Muscle layer of colon (tissue), 2 donors: ENCODE measurements around the gene ARHGAP10.
A peak's percentile ranks its signal among the peaks of the same experiment; 100 is the strongest.
"Not testable (repeated sequence)": the region's sequence is repeated elsewhere in the genome, so short reads cannot be mapped to it uniquely, and the experiment has no call there.

Experiments used
- H3K27ac ChIP-seq: one replicate; pipeline ENCODE4 v1.7.0; 2013; ENCODE audit warnings: low read depth, mild to moderate bottlenecking, low read length, moderate library complexity
- H3K27me3 ChIP-seq, 2 donors: one replicate each; pipeline ENCODE4 v1.7.0; 2013; ENCODE audit warnings: low read length in 2 of 2, mild to moderate bottlenecking in 2 of 2; ENCODE audit not compliant: insufficient read depth in 2 of 2, control insufficient read depth in 1 of 2
- H3K36me3 ChIP-seq: one replicate; pipeline ENCODE4 v1.7.0; 2013; ENCODE audit warnings: mild to moderate bottlenecking, low read length; ENCODE audit not compliant: insufficient read depth
- H3K4me1 ChIP-seq: one replicate; pipeline ENCODE4 v1.7.0; 2013; ENCODE audit warnings: mild to moderate bottlenecking, low read length; ENCODE audit not compliant: insufficient read depth
- H3K4me3 ChIP-seq, 2 donors: one replicate each; pipeline ENCODE4 v1.7.0; 2013; ENCODE audit warnings: low read length in 2 of 2, low read depth in 1 of 2, mild to moderate bottlenecking in 1 of 2, moderate library complexity in 1 of 2
- H3K9ac ChIP-seq: one replicate; pipeline ENCODE4 v1.7.0; 2013; ENCODE audit warnings: low read length
- H3K9me3 ChIP-seq: one replicate; pipeline ENCODE4 v1.7.0; 2013; ENCODE audit warnings: mild to moderate bottlenecking, low read length
- donor health status: abdominal sarcoma.
- donor health status: Adenocarcinoma of cecum.

ARHGAP10 gene

GRCh38 chr4:147786531-147786930 lies 54.6 kb downstream of the ARHGAP10 start:
- no peaks in the 10 kb centered on the region for H3K9me3 ChIP-seq
- H3K4me3 ChIP-seq, result no peak overlapping the region
- no peak overlapping the region for H3K9ac ChIP-seq
- H3K36me3 ChIP-seq, result no peaks in the 10 kb centered on the region
- H3K27ac ChIP-seq, result peak overlapping the region; percentile 75
- peaks cover 54% of the 10 kb centered on the region for H3K4me1 ChIP-seq
- H3K27me3 ChIP-seq, result no peaks in the 10 kb centered on the region

DNA sequence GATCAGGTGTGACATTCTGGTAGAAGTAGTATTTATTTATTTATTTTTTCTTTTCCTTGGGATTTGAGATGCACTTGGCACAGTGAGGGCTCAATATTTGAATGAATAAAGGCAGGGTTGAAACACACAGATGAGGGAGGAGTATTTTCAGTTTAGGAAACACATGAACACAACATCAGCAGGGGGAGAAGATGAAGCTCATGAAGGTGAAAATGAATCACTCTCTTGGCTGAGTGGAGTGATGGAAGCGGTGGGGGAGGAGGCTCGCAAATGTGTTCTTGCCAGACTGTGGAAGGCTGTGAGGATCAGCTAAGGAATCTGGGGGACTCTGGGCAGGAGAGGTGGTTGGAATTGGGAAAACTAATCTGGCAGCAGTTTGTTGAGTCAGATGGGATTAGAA lies 55.3 kb downstream of the ARHGAP10 start:
- H3K27me3 ChIP-seq, result no peaks in the 10 kb centered on the region
- no peaks in the 10 kb centered on the region for H3K36me3 ChIP-seq
- H3K27ac ChIP-seq, result no peak overlapping the region
- peaks cover 60% of the 10 kb centered on the region for H3K4me1 ChIP-seq
- no peak overlapping the region for H3K9ac ChIP-seq
- no peaks in the 10 kb centered on the region for H3K9me3 ChIP-seq
- H3K4me3 ChIP-seq, result no peak overlapping the region

- Histone ChIP-seq H3K27ac (peak overlapping the region; percentile 32), H3K4me1 (peaks cover 64% of the 10 kb centered on the region), H3K36me3 (no peaks in the 10 kb centered on the region), H3K4me3 (no peak overlapping the region), H3K27me3 (no peaks in the 10 kb centered on the region), H3K9me3 (no peaks in the 10 kb centered on the region), H3K9ac (no peak overlapping the region)
Measured at GRCh38 chr4:147788791-147789190, 56.9 kb downstream of the ARHGAP10 start.

GRCh38 chr4:147789596-147789995 lies 57.7 kb downstream of the ARHGAP10 start:
- H3K36me3 ChIP-seq, result no peaks in the 10 kb centered on the region
- H3K27me3 ChIP-seq, result no peaks in the 10 kb centered on the region
- no peak overlapping the region for H3K9ac ChIP-seq
- no peaks in the 10 kb centered on the region for H3K9me3 ChIP-seq
- H3K27ac ChIP-seq, result no peak overlapping the region
- no peak overlapping the region for H3K4me3 ChIP-seq
- H3K4me1 ChIP-seq, result peaks cover 69% of the 10 kb centered on the region

- H3K27ac ChIP-seq, result no peak overlapping the region
- H3K9ac ChIP-seq, result no peak overlapping the region
- peaks cover 64% of the 10 kb centered on the region for H3K4me1 ChIP-seq
Measured at GRCh38 chr4:147790412-147790811, 58.5 kb downstream of the ARHGAP10 start.

DNA sequence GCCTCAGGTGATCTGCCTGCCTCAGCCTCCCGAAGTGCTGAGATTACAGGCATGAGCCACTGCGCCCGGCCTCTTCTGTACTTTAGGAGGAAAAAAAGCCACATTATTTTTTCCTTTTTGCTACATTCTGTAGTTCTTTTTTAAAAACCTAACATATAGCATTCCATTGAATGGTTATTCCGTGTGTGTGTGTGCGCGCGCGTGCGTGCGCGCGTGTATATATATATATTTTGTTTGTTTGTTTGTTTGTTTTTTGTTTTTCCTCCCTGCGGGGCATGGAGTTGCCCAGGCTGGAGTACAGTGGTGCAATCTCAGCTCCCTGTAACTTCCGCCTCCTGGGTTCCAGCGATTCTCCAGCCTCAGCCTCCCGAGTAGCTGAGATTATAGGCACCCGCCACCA lies 59.5 kb downstream of the ARHGAP10 start:
- H3K9me3 ChIP-seq, result no peaks in the 10 kb centered on the region
- no peak overlapping the region for H3K4me3 ChIP-seq
- no peaks in the 10 kb centered on the region for H3K27me3 ChIP-seq
- no peak overlapping the region for H3K9ac ChIP-seq
- H3K4me1 ChIP-seq, result peaks cover 56% of the 10 kb centered on the region
- H3K36me3 ChIP-seq, result no peaks in the 10 kb centered on the region
- no peak overlapping the region for H3K27ac ChIP-seq

More at GRCh38 chr4:147790412-147790811, 58.5 kb downstream of the ARHGAP10 start:
- H3K4me3 ChIP-seq, result no peak overlapping the region
- no peaks in the 10 kb centered on the region for H3K36me3 ChIP-seq
- H3K9me3 ChIP-seq, result no peaks in the 10 kb centered on the region
- H3K27me3 ChIP-seq, result no peaks in the 10 kb centered on the region

- Histone ChIP-seq H3K4me1 (peaks cover 51% of the 10 kb centered on the region), H3K27ac (no peak overlapping the region), H3K36me3 (no peaks in the 10 kb centered on the region), H3K27me3 (no peaks in the 10 kb centered on the region), H3K4me3 (no peak overlapping the region), H3K9me3 (no peaks in the 10 kb centered on the region), H3K9ac (no peak overlapping the region)
Measured at GRCh38 chr4:147791865-147792264, 60.0 kb downstream of the ARHGAP10 start.

DNA sequence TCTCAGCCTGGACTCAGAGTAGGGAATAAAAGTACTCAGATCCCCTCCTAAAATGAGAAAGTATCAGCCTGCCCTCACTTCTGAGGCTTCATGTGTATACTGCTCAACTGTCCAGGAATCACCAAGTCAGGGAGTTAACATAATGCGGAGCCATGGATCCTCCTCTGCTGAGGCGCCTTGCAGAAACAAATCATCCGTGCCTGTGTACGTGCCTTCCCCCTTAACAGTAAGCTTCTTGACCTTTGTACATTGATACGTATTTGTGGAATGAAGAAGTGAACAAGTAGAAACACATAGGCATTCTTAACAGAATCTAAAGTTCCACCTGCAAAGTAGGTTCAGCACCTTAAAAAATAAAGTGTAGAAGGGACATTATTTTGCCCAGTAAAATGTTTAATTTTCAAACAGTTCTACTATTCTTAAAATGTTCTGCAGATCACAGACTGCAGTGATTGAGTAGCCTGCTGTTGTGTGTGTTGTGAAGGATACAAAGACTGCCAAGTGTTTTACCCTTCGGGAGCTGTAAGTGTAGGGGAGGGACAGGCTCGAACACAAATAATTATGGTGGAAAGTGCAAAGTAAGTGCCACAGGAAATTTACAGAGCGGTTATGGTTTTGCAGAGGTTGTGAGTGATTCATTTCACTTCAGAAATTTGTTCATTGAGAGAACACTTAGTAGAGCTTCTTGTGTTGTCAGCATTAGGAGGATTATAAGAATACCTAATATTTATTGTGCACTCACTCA lies 61.9 kb downstream of the ARHGAP10 start:
- peak overlapping the region; percentile 24 for H3K27ac ChIP-seq
- H3K9me3 ChIP-seq, result no peaks in the 10 kb centered on the region
- peaks cover 40% of the 10 kb centered on the region for H3K4me1 ChIP-seq
- H3K9ac ChIP-seq, result peak overlapping the region; percentile 7
- peak overlapping the region in 1 of 2 donors; percentile 17 for H3K4me3 ChIP-seq
- H3K27me3 ChIP-seq, result no peaks in the 10 kb centered on the region
- no peaks in the 10 kb centered on the region for H3K36me3 ChIP-seq

GRCh38 chr4:147794314-147794680 lies 62.4 kb downstream of the ARHGAP10 start:
- H3K27ac ChIP-seq, result no peak overlapping the region

GRCh38 chr4:147794787-147795413 lies 63.0 kb downstream of the ARHGAP10 start:
- no peaks in the 10 kb centered on the region for H3K27me3 ChIP-seq
- no peak overlapping the region for H3K4me3 ChIP-seq
- H3K36me3 ChIP-seq, result no peaks in the 10 kb centered on the region
- no peaks in the 10 kb centered on the region for H3K9me3 ChIP-seq
- no peak overlapping the region for H3K9ac ChIP-seq
- peaks cover 40% of the 10 kb centered on the region for H3K4me1 ChIP-seq
- no peak overlapping the region for H3K27ac ChIP-seq

More at GRCh38 chr4:147794314-147794680, 62.4 kb downstream of the ARHGAP10 start:
- Histone ChIP-seq H3K4me3 (no peak overlapping the region), H3K9me3 (no peaks in the 10 kb centered on the region), H3K36me3 (no peaks in the 10 kb centered on the region), H3K4me1 (peaks cover 40% of the 10 kb centered on the region), H3K9ac (no peak overlapping the region), H3K27me3 (no peaks in the 10 kb centered on the region)

- not testable (repeated sequence) for H3K36me3 ChIP-seq, H3K27ac ChIP-seq, H3K9ac ChIP-seq, H3K9me3 ChIP-seq, H3K27me3 ChIP-seq, H3K4me3 ChIP-seq
- peaks cover 39% of the 10 kb centered on the region for H3K4me1 ChIP-seq
Measured at GRCh38 chr4:147799057-147799456, 67.2 kb downstream of the ARHGAP10 start.
